Retina (tissue), 1 donor: Measurements from ENCODE around the gene COL6A2.
"Not testable (repeated sequence)": the region's sequence is repeated elsewhere in the genome, so short reads cannot be mapped to it uniquely, and the experiment has no call there.

Source experiments
- DNase-seq: peaks from one replicate; pipeline ENCODE4 v3.0.0-alpha.2; 2016

Gene COL6A2

DNA sequence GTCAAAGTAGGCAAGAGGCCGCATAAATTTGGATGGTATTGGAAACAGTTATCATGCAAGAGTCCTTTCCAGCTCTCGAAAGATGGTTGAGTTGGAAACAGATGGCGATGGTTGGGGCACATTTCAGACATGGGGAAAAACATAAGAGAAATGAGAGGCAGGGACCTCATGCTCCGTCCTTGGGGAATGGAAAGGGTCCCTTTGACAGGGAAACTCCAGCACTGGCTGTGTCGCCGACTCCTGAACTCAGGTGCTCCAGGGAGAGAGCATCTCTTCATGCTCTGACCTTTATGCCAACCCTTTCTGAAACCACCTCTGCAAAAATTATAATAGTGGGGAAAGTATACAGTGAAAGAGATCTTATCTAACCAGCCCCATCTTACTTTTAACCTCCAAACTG, 36.8 kb upstream of the COL6A2 start:
- no peak for DNase-seq

- no peak for DNase-seq
Observed at GRCh38 chr21:46061518-46061917, 36.4 kb upstream of the COL6A2 start.

- DNase-seq = no peak
Observed at GRCh38 chr21:46061950-46062349, 36.0 kb upstream of the COL6A2 start.

- no peak for DNase-seq
Observed at GRCh38 chr21:46062471-46063211, 35.3 kb upstream of the COL6A2 start.

DNA sequence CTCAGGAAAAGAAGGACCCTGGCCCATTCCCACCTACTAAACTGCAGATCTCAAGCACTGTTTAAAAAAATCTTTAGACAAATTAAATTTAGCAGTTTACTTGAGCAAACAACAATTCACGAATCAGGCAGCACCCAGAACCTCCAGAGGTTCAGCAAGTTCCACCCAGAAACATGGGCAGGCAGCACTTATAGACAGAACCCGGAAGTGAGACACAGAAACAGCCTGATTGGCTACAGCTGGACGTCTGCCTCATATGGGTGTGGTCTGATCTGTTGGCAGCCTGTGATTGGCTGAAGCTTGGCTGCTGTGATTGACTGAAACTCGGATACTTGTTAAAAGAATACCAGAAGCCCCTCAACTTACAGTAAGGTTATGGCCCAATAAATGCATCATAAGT, 34.7 kb upstream of the COL6A2 start:
- DNase-seq = no peak

GRCh38 chr21:46063734-46064680, 33.9 kb upstream of the COL6A2 start:
- DNase-seq = no peak

DNA sequence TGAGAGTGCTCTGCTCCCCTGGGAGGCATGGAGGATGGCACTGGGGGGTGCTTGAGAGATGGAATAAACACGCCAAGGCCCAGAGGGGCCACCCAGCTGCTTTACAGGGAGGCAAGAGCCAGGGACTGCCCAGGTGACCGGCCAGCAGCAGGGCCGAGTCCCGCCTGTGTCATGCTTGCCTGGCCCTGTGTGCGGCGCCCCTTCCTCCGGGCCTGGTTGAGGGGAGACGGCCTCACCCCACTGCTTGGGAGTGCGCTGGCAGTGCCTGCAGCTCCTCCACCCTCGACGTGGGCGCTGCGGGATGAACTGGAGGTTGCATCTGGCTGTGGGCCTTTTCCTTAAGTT, 33.1 kb upstream of the COL6A2 start:
- DNase-seq = no peak

DNA sequence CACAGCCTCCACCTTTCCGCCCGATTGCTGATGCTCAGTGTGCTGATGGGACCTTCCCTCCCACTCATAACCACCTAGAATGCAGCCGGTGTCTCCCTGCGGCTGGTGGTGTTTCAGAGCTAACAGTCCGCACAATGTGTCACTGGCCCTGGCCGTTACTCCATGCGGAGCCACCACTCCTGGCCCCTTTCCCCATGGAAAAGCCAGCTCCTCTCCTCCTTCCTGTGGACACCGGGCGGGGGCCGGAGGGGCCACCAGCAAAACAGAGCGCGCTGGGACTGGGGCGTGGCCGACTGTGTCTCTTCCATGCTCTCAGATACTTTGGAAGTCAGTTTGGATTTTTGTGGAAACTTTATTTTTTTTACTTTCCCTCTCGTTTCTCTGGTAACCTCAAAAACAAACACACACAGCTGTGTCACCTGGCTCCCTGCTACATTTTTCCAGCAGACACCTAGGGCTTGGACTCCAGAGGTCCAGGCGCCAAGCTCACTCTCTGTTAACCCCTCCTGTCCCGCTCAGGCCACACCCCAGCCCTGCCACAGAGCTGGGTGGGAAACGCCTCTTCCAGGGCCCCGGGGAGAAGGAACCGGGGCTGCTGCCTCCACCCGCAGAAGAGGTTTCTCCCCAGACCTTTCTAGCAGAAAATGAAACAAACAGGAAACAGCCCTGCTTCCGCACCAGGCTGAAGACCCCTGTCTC, 32.5 kb upstream of the COL6A2 start:
- no peak for DNase-seq

- DNase-seq = no peak
Observed at GRCh38 chr21:46065914-46066551, 31.9 kb upstream of the COL6A2 start.

- peak; percentile 57 for DNase-seq
Observed at GRCh38 chr21:46066591-46067331, 31.2 kb upstream of the COL6A2 start.

- no peak for DNase-seq
Observed at GRCh38 chr21:46067505-46068201, 30.3 kb upstream of the COL6A2 start.

- no peak for DNase-seq
Observed at GRCh38 chr21:46068516-46069079, 29.3 kb upstream of the COL6A2 start.

- no peak for DNase-seq
Observed at GRCh38 chr21:46069166-46069565, 28.7 kb upstream of the COL6A2 start.

DNA sequence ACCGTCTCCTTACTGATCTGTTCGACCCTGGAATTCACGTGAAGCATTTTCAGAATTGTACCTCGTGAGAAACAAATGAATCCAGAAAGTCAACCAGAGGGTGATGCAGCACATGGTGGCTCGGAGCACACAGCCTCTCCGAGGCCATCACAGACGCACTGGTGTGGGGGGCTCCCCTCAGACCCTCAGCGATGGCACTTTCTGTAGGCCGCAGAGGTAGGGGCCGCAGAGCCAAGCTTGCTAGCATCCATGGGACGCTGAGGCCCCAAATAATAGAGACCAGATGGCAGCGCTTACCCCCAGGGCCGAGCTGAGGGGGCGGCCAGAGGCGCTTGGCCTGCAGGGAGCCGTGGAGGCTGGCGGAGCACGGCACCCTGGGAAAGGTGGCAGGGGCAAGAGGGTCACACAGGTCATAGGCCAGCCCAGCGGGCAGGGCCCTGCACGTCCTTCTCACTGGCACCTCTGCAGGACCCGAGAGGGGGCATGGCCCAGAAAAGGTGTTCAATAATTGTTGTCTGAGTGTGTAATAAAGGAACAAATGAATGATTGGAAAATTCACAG, 28.1 kb upstream of the COL6A2 start:
- no peak for DNase-seq

DNA sequence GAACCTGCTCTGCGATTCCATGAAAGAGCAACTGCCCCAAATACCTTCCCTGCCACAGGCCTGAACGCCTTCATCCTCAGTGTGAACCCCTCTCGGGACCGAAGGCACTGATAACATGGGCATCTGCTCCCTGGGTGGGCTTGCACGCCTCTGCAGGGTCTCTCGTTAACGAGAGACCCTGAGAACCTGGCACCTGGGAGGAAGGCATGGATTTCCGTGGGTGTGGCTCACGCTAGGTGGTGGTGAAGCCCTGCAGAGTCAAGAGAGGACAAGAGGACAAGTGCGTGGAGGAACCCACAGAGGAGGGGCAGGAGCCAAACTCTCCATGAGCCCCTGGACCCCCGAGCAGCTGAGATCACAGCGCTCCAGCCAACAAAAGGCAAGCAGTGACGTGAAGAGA, 26.8 kb upstream of the COL6A2 start:
- no peak for DNase-seq

DNA sequence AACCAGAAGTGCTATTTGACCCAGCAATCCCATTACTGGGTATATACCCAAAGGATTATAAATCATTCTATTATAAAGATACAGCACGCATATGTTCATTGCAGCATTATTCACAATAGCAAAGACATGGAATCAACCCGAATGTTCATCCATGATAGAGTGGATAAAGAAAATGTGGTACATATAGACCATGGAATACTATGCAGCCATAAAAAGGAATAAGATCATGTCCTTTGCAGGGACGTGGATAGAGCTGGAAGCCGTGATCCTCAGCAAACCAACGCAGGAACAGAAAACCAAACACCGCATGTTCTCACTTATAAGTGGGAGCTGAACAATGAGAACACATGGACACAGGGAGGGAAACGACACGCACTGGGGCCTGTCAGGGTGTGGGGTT, 21.2 kb upstream of the COL6A2 start:
- DNase-seq = not testable (repeated sequence)

DNA sequence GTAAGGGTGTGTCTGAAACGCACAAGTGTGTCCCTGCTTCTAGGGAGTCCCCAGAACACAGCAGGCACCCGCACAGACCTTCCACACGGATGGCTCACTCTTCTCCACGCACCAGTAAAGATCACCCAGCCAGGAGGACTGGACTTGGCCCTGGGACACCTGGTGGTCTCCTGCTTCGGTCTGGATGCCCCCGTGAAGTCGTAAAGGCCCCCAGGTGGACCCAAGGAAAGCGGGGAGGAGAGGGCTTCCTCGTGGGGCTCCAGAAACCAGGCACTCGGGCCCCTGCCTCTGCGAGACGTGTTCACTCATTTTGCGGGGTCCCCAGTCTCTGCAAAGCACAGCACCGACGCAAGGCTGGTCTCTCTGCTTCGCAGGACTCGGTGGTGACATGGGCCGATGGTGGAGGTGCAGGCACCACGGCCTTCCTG, 20.2 kb upstream of the COL6A2 start:
- no peak for DNase-seq

DNA sequence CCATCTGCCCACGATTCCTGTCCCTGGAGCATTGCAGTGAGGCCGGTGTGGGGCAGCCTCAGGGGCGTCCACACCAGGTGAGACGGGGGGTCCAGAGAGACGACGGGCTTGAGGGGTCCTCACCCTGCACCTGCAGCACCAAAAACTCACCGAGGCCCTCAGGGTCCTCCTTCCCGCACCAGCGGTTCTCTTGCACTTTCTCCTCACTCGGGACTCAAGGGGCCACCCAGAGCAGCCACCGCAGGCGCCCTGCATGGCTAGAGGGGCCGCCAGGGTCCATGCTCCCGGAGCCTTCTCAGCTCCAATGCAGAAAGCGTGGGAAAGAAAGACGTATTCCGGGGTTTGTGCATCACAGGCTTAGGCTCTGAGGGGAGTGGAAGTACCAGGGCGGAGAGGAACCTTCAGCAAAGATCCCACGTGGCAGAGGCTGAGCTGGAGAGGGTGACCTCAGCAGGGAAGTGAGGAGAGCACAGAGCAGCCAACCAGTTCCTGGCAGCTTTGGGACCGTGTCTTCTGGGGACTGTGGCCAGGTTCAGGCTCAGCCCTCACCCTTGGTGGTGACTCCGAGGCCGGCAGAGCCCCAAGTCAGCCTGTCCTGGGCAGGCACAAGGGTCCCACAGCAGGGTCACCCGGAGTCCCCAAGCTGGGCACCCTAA, 19.5 kb upstream of the COL6A2 start:
- DNase-seq = no peak

- no peak for DNase-seq
Observed at GRCh38 chr21:46078978-46079351, 18.9 kb upstream of the COL6A2 start.
